B cell (primary cell): Measurements from ENCODE around the gene PCDH7. TPM values are rescaled to one million over a fixed set of nuclear protein-coding genes. Genes with fewer than 3 reads are reported as not detected.

Experiments used
- ATAC-seq: fragments of 200-7000 bp; cut with Tn5 transposase; one replicate; pipeline ENCODE4 v1.10.0; 2021; ENCODE audit warnings: low read depth, mild to moderate bottlenecking, moderate number of reproducible peaks, moderate library complexity
- CTCF ChIA-PET: fragments of 350-600 bp; sonication (Branson Sonifier 250); formaldehyde crosslinking; loops from one replicate; lab custom pipeline; 2021; ENCODE audit warnings: antibody characterized with exemption, inconsistent platforms; lab: Charles Lee
- POLR2A ChIA-PET: fragments of 350-600 bp; sonication (Branson Sonifier 250); formaldehyde crosslinking; loops from one replicate; lab custom pipeline; 2021; ENCODE audit warnings: antibody characterized with exemption; lab: Charles Lee
- DNase-seq: peaks from one replicate; pipeline ENCODE4 v3.0.0; 2013
- H2AFZ ChIP-seq: 2 replicates; pipeline ENCODE4 v1.6.1; 2012; ENCODE audit warnings: mild to moderate bottlenecking, low read depth, low read length; ENCODE audit not compliant: insufficient read depth, poor library complexity, severe bottlenecking
- H3K27ac ChIP-seq, 2 donors: 1 replicate in 1 of 2; 2 replicates in 1 of 2; pipeline ENCODE4 v1.5.1; 2012 to 2013; ENCODE audit warnings: low read length in 2 of 2, mild to moderate bottlenecking in 2 of 2, moderate library complexity in 1 of 2
- H3K27me3 ChIP-seq, 4 experiments: fragments of 200-600 bp in 1 of 4; sonication (generic) in 1 of 4; replicated peaks in 1 of 4; 1 replicate in 2 of 4; 2 replicates in 2 of 4; pipeline versions ENCODE4 v1.6.1 to v1.7.0; 2013 to 2016; ENCODE audit warnings: low read length in 3 of 4, mild to moderate bottlenecking in 2 of 4, mixed read lengths in 1 of 4, moderate library complexity in 1 of 4; ENCODE audit not compliant: insufficient read depth in 4 of 4, control insufficient read depth in 3 of 4; ENCODE audit errors: control extremely low read depth in 1 of 4
- H3K36me3 ChIP-seq, 2 experiments: replicated peaks in 1 of 2; 1 replicate in 1 of 2; 2 replicates in 1 of 2; pipeline versions ENCODE4 v1.6.1 to v1.7.1; 2013; ENCODE audit warnings: low read length in 1 of 2; ENCODE audit not compliant: insufficient read depth in 2 of 2, control insufficient read depth in 1 of 2; ENCODE audit errors: control extremely low read depth in 1 of 2, extremely low read depth in 1 of 2
- H3K4me1 ChIP-seq, 2 donors: fragments of 200-600 bp in 1 of 2; sonication (generic) in 1 of 2; 1 replicate in 1 of 2; 2 replicates in 1 of 2; pipeline versions ENCODE4 v1.5.1 to v1.6.1; 2013 to 2017; ENCODE audit warnings: low read length in 2 of 2; ENCODE audit not compliant: control insufficient read depth in 2 of 2, insufficient read depth in 2 of 2
- H3K4me2 ChIP-seq: replicated peaks from 2 replicates; pipeline ENCODE3; 2012; ENCODE audit warnings: mild to moderate bottlenecking, low read depth, low read length; ENCODE audit not compliant: poor library complexity, severe bottlenecking
- H3K4me3 ChIP-seq, 5 experiments: fragments of 200-600 bp in 1 of 5; sonication (generic) in 1 of 5; 1 replicate in 3 of 5; 2 replicates in 2 of 5; pipeline versions ENCODE4 v1.5.1 to v1.7.0; 2011 to 2016; ENCODE audit warnings: low read length in 4 of 5, mild to moderate bottlenecking in 4 of 5, low read depth in 2 of 5, control low read depth in 1 of 5, moderate library complexity in 1 of 5; ENCODE audit not compliant: insufficient read depth in 1 of 5; ENCODE audit errors: control extremely low read depth in 1 of 5, extremely low read depth in 1 of 5
- H3K79me2 ChIP-seq: fragments of 200-600 bp; sonication (generic); one replicate; pipeline ENCODE4 v1.6.0; 2016; ENCODE audit warnings: low read length; ENCODE audit not compliant: control insufficient read depth, insufficient read depth
- H3K9ac ChIP-seq: fragments of 200-600 bp; sonication (generic); 2 replicates; pipeline ENCODE4 v1.6.1; 2017; ENCODE audit warnings: mild to moderate bottlenecking, low read length, moderate library complexity
- H3K9me3 ChIP-seq, 3 donors: one replicate each; pipeline versions ENCODE4 v1.6.1 to v1.7.1; 2013; ENCODE audit warnings: low read length in 2 of 3; ENCODE audit not compliant: control insufficient read depth in 2 of 3, insufficient read depth in 1 of 3; ENCODE audit errors: control extremely low read depth in 1 of 3
- H4K20me1 ChIP-seq: 2 replicates; pipeline ENCODE4 v1.6.0; 2012; ENCODE audit warnings: mild to moderate bottlenecking, low read length; ENCODE audit not compliant: insufficient read depth, control insufficient read depth, poor library complexity, severe bottlenecking
- H3K27ac Mint-ChIP-seq: one replicate; pipeline ENCODE4 v1.8.0; 2021; ENCODE audit warnings: mixed read lengths
- H3K27me3 Mint-ChIP-seq: one replicate; pipeline ENCODE4 v1.8.0; 2021; ENCODE audit warnings: mixed read lengths
- H3K4me1 Mint-ChIP-seq: one replicate; pipeline ENCODE4 v1.8.0; 2021; ENCODE audit warnings: mixed read lengths
- H3K4me3 Mint-ChIP-seq: one replicate; pipeline ENCODE4 v1.8.0; 2021; ENCODE audit warnings: mixed read lengths
- H3K9me3 Mint-ChIP-seq: one replicate; pipeline ENCODE4 v1.8.0; 2022; ENCODE audit warnings: mixed read lengths; ENCODE audit not compliant: insufficient read depth
- CTCF ChIP-seq: fragments of 200-600 bp; IDR thresholded peaks from one replicate; pipeline ENCODE4 v1.8.0; 2022; ENCODE audit warnings: antibody characterized with exemption, mild to moderate bottlenecking
- EZH2 ChIP-seq: IDR thresholded peaks from 2 replicates; pipeline ENCODE4 v1.6.1; 2012; ENCODE audit warnings: borderline replicate concordance, low read depth, mild to moderate bottlenecking, moderate library complexity, low read length; ENCODE audit not compliant: insufficient read depth, poor library complexity, severe bottlenecking
- WGBS: methylation state at CpG from one replicate; pipeline ENCODE4 v1.1.5; 2013; ENCODE audit warnings: missing lambda C conversion rate; ENCODE audit not compliant: insufficient coverage; 5-methylcytosine and 5-hydroxymethylcytosine counted together
- intact Hi-C: fragments of 100-400 bp; cut with micrococcal nuclease; formaldehyde crosslinking; loops from one replicate; pipeline ENCODE4 v1.10.0; 2022
- polyA plus RNA-seq: library from polyadenylated mRNA; depleted of rRNA; stranded (reverse); fragments of >200 nt; gene quantifications from 2 replicates; pipeline ENCODE4 v1.2.3, GENCODE V29; 2012
- total RNA-seq, 2 donors: library from RNA; stranded (reverse); fragments of 120-200 nt in 1 of 2; gene quantifications; 1 replicate in 1 of 2; 2 replicates in 1 of 2; pipeline versions ENCODE4 v1.2.3 to v1.2.4, GENCODE V29; 2013 to 2022

PCDH7 gene
- total and polyA plus RNA-seq, 2 donors (not counting 1 experiment from before 2014, with no cell fraction given) = not detected

- Histone ChIP-seq H3K79me2 (no peaks in the 10 kb centered on the region), H3K4me1 (no peaks in the 10 kb centered on the region), H2AFZ (no peak overlapping the region), H3K27me3 (peaks cover 0 to 14% (median 2%) of the 10 kb centered on the region in 4 experiments), H3K27ac (no peak overlapping the region), H3K4me2 (no peak overlapping the region), H4K20me1 (no peaks in the 10 kb centered on the region), H3K9ac (no peak overlapping the region), H3K4me3 (no peak overlapping the region), H3K9me3 (peaks cover 0 to 8% (median 0%) of the 10 kb centered on the region in 3 donors), H3K36me3 (no peaks in the 10 kb centered on the region)
- intact Hi-C loops = no loop called here
- Mint-ChIP-seq H3K9me3 (no peaks in the 10 kb centered on the region), H3K27me3 (peaks cover 14% of the 10 kb centered on the region), H3K27ac (no peak overlapping the region), H3K4me3 (no peak overlapping the region), H3K4me1 (no peaks in the 10 kb centered on the region)
- WGBS = no CpG with 5 or more reads among the region's 2 CpGs
- ChIA-PET POLR2A (no interaction called here), CTCF (no interaction called here)
- ATAC-seq = no peak
- TF ChIP-seq CTCF (no peak), EZH2 (no peak)
- no peak for DNase-seq
Measured at GRCh38 chr4:30727409-30727808, 7.2 kb downstream of the PCDH7 start.

- ChIA-PET CTCF (no interaction called here), POLR2A (no interaction called here)
- H2AFZ ChIP-seq = no peak overlapping the region
- Mint-ChIP-seq H3K9me3 (no peaks in the 10 kb centered on the region), H3K4me1 (no peaks in the 10 kb centered on the region), H3K27ac (no peak overlapping the region), H3K27me3 (peaks cover 11% of the 10 kb centered on the region), H3K4me3 (no peak overlapping the region)
- H3K9ac ChIP-seq = no peak overlapping the region
- WGBS = no CpG with 5 or more reads among the region's 2 CpGs
- H3K4me2 ChIP-seq = no peak overlapping the region
- no peak for DNase-seq
- H3K4me1 ChIP-seq = no peaks in the 10 kb centered on the region
- no peaks in the 10 kb centered on the region for H4K20me1 ChIP-seq
- no peaks in the 10 kb centered on the region for H3K9me3 ChIP-seq
- peaks cover 0 to 5% (median 1%) of the 10 kb centered on the region in 4 experiments for H3K27me3 ChIP-seq
- no peak overlapping the region for H3K4me3 ChIP-seq
- no peaks in the 10 kb centered on the region for H3K36me3 ChIP-seq
- intact Hi-C loops = no loop called here
- ATAC-seq = no peak
- TF ChIP-seq CTCF (no peak), EZH2 (no peak)
- H3K27ac ChIP-seq = no peak overlapping the region
- no peaks in the 10 kb centered on the region for H3K79me2 ChIP-seq
Measured at GRCh38 chr4:30728311-30728710, 8.1 kb downstream of the PCDH7 start.
